CD14-positive monocyte (primary cell): Measurements from ENCODE around the gene SULT1E1. TPM values are rescaled to one million over a fixed set of nuclear protein-coding genes. Genes with fewer than 3 reads are reported as not detected.

Experiments
- DNase-seq, 3 donors: peaks; one replicate each; pipeline ENCODE4 v3.0.0-alpha.2; 2011 to 2022
- H2AFZ ChIP-seq: 2 replicates; pipeline ENCODE4 v1.6.0; 2012; ENCODE audit warnings: mild to moderate bottlenecking, low read depth, low read length, inconsistent platforms; ENCODE audit not compliant: insufficient read depth, poor library complexity, severe bottlenecking
- H3K27ac ChIP-seq, 2 donors: 1 replicate in 1 of 2; 2 replicates in 1 of 2; pipeline ENCODE4 v1.5.1; 2012 to 2013; ENCODE audit warnings: low read length in 2 of 2, control low read depth in 1 of 2, inconsistent platforms in 1 of 2, low read depth in 1 of 2, mild to moderate bottlenecking in 1 of 2
- H3K27me3 ChIP-seq, 2 donors: one replicate each; pipeline versions ENCODE4 v1.6.0 to v1.6.1; 2011 to 2013; ENCODE audit warnings: low read length in 2 of 2; ENCODE audit not compliant: control insufficient read depth in 2 of 2, insufficient read depth in 2 of 2
- H3K36me3 ChIP-seq, 2 donors: replicated peaks in 1 of 2; 1 replicate in 1 of 2; 2 replicates in 1 of 2; pipeline versions ENCODE4 v1.5.1 to v1.6.1; 2012 to 2013; ENCODE audit warnings: low read length in 2 of 2, control low read depth in 1 of 2, inconsistent platforms in 1 of 2, mild to moderate bottlenecking in 1 of 2; ENCODE audit not compliant: insufficient read depth in 2 of 2, control insufficient read depth in 1 of 2
- H3K4me1 ChIP-seq, 2 donors: 1 replicate in 1 of 2; 2 replicates in 1 of 2; pipeline versions ENCODE4 v1.5.1 to v1.6.1; 2012 to 2013; ENCODE audit warnings: low read length in 2 of 2, control low read depth in 1 of 2, inconsistent platforms in 1 of 2, mild to moderate bottlenecking in 1 of 2, moderate library complexity in 1 of 2; ENCODE audit not compliant: insufficient read depth in 2 of 2, control insufficient read depth in 1 of 2
- H3K4me2 ChIP-seq: replicated peaks from 2 replicates; pipeline ENCODE3; 2012; ENCODE audit warnings: low read length, moderate library complexity, mild to moderate bottlenecking; ENCODE audit not compliant: poor library complexity, severe bottlenecking; ENCODE audit errors: extremely low read depth
- H3K4me3 ChIP-seq, 3 experiments: fragments of 200-600 bp in 1 of 3; sonication (generic) in 1 of 3; replicated peaks in 1 of 3; 1 replicate in 2 of 3; 2 replicates in 1 of 3; pipeline ENCODE4 v1.5.1; 2011 to 2013; ENCODE audit warnings: low read length in 3 of 3, mild to moderate bottlenecking in 3 of 3, control low read depth in 2 of 3, low read depth in 2 of 3, inconsistent platforms in 1 of 3, moderate library complexity in 1 of 3
- H3K79me2 ChIP-seq: 2 replicates; pipeline ENCODE4 v1.6.0; 2012; ENCODE audit warnings: mild to moderate bottlenecking, control low read depth, inconsistent platforms, low read length, moderate library complexity; ENCODE audit not compliant: insufficient read depth
- H3K9ac ChIP-seq: 2 replicates; pipeline ENCODE4 v1.6.0; 2017; ENCODE audit warnings: low read length, mild to moderate bottlenecking; ENCODE audit not compliant: insufficient read depth, poor library complexity, severe bottlenecking
- H3K9me3 ChIP-seq, 2 donors: replicated peaks in 1 of 2; 1 replicate in 1 of 2; 2 replicates in 1 of 2; pipeline versions ENCODE4 v1.5.1 to v1.6.1; 2012 to 2013; ENCODE audit warnings: low read length in 2 of 2, control low read depth in 1 of 2; ENCODE audit not compliant: control insufficient read depth in 1 of 2, insufficient read depth in 1 of 2
- H4K20me1 ChIP-seq: 2 replicates; pipeline ENCODE4 v1.6.0; 2012; ENCODE audit warnings: mild to moderate bottlenecking, low read length, control low read depth, moderate library complexity; ENCODE audit not compliant: insufficient read depth
- H3K27ac Mint-ChIP-seq, 7 donors: one replicate each; pipeline ENCODE4 v1.8.0; 2020; ENCODE audit warnings: mild to moderate bottlenecking in 7 of 7, mixed read lengths in 7 of 7, moderate library complexity in 6 of 7, inconsistent platforms in 2 of 7
- H3K27me3 Mint-ChIP-seq, 3 donors: one replicate each; pipeline ENCODE4 v1.8.0; 2021 to 2022; ENCODE audit warnings: low read depth in 3 of 3, mild to moderate bottlenecking in 3 of 3, mixed read lengths in 3 of 3, moderate library complexity in 3 of 3, inconsistent platforms in 1 of 3
- H3K36me3 Mint-ChIP-seq, 2 donors: one replicate each; pipeline ENCODE4 v1.8.0; 2020; ENCODE audit warnings: mixed read lengths in 2 of 2, inconsistent platforms in 1 of 2, mild to moderate bottlenecking in 1 of 2
- H3K4me1 Mint-ChIP-seq: one replicate; pipeline ENCODE4 v1.8.0; 2020; ENCODE audit warnings: mild to moderate bottlenecking, mixed read lengths
- H3K4me3 Mint-ChIP-seq, 2 donors: one replicate each; pipeline ENCODE4 v1.8.0; 2020; ENCODE audit warnings: mild to moderate bottlenecking in 2 of 2, mixed read lengths in 2 of 2, moderate library complexity in 1 of 2
- H3K9me3 Mint-ChIP-seq, 7 donors: one replicate each; pipeline ENCODE4 v1.8.0; 2020 to 2022; ENCODE audit warnings: mixed read lengths in 7 of 7, mild to moderate bottlenecking in 6 of 7, moderate library complexity in 6 of 7, inconsistent platforms in 2 of 7
- WGBS: methylation state at CpG from one replicate; pipeline ENCODE4 v1.1.5; 2013; ENCODE audit warnings: missing lambda C conversion rate; ENCODE audit not compliant: insufficient coverage; 5-methylcytosine and 5-hydroxymethylcytosine counted together
- intact Hi-C, 2 donors: fragments of 100-400 bp; cut with micrococcal nuclease; formaldehyde crosslinking; loops; one replicate each; pipeline versions ENCODE4 v1.15.0 to v1.15.1; 2023
- polyA plus RNA-seq, 3 donors: library from polyadenylated mRNA; depleted of rRNA in 1 of 3; unstranded in 2 of 3; stranded (reverse) in 1 of 3; fragments of 300-500 nt in 2 of 3; fragments of >200 nt in 1 of 3; fragmentation: Illumina TruSeq in 2 of 3; gene quantifications; 1 replicate in 2 of 3; 2 replicates in 1 of 3; pipeline ENCODE4 v1.2.3, GENCODE V29; 2012 to 2021
- TF ChIP-seq, protein P1 (sequence below): fragments of 200-600 bp; IDR thresholded peaks from one replicate; pipeline ENCODE4 v1.8.0; 2022; ENCODE audit warnings: antibody characterized with exemption, mild to moderate bottlenecking

The SULT1E1 gene
- polyA plus RNA-seq, 3 donors = not detected

DNA sequence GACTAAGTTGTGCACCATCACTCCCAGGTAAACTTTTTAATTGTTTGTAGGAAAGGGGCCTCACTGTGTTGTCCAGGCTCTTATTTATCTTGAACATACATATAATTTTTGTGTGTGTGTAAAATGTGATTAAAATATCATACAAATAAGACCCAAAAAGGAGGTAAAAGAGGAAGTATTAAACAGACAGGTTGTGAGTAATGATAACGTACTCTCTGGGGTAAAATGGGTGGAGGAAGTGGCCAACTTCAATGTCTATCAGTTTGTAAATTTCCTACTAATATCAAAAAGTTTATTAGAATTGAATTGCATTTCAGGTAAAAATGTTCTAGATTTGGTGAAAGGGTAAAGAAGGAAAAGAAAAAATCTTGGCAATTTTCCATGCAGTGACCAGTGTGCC is 48.8 kb downstream of the SULT1E1 start:
- H4K20me1 ChIP-seq = no peaks in the 10 kb centered on the region
- no peaks in the 10 kb centered on the region for H3K27me3 ChIP-seq
- Mint-ChIP-seq H3K9me3 (peaks cover 0 to 10% (median 2%) of the 10 kb centered on the region in 7 donors), H3K36me3 (no peaks in the 10 kb centered on the region), H3K27me3 (no peaks in the 10 kb centered on the region), H3K4me1 (peaks cover 3% of the 10 kb centered on the region), H3K4me3 (no peak overlapping the region), H3K27ac (no peak overlapping the region)
- no peak overlapping the region for H3K4me3 ChIP-seq
- H3K36me3 ChIP-seq = no peaks in the 10 kb centered on the region
- no peak overlapping the region for H3K4me2 ChIP-seq
- H3K27ac ChIP-seq = no peak overlapping the region
- DNase-seq = no peak
- H3K9ac ChIP-seq = no peak overlapping the region
- intact Hi-C loops = no loop called here
- H2AFZ ChIP-seq = no peak overlapping the region
- H3K9me3 ChIP-seq = peaks cover 0 to 6% of the 10 kb centered on the region in 2 donors
- WGBS = no CpG with 5 or more reads among the region's 1 CpG
- TF ChIP-seq, protein P1, sequence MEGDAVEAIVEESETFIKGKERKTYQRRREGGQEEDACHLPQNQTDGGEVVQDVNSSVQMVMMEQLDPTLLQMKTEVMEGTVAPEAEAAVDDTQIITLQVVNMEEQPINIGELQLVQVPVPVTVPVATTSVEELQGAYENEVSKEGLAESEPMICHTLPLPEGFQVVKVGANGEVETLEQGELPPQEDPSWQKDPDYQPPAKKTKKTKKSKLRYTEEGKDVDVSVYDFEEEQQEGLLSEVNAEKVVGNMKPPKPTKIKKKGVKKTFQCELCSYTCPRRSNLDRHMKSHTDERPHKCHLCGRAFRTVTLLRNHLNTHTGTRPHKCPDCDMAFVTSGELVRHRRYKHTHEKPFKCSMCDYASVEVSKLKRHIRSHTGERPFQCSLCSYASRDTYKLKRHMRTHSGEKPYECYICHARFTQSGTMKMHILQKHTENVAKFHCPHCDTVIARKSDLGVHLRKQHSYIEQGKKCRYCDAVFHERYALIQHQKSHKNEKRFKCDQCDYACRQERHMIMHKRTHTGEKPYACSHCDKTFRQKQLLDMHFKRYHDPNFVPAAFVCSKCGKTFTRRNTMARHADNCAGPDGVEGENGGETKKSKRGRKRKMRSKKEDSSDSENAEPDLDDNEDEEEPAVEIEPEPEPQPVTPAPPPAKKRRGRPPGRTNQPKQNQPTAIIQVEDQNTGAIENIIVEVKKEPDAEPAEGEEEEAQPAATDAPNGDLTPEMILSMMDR = no peak
- no peaks in the 10 kb centered on the region for H3K4me1 ChIP-seq
- H3K79me2 ChIP-seq = no peaks in the 10 kb centered on the region

DNA sequence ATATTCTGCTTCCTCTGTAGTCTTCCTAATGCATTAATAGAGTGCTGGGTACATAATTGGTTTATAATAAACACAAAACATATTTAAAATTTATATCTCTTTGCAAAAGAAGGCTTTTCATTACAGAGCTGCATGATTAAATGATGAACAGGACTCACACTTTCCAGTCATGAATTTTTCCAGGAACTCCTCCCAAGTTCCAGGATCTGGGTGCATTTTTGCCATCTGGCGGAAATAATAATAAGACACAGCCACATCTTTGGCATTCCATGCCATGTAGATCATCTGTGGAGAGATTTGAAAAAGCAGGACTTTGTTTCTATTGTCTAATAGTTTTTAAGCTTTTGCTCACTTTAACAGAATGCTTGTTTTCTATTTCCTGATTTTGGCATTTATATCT is 59.3 kb downstream of the SULT1E1 start:
- Mint-ChIP-seq H3K9me3 (peaks cover 0 to 4% (median 3%) of the 10 kb centered on the region in 7 donors), H3K27me3 (peaks cover 0 to 3% (median 1%) of the 10 kb centered on the region in 3 donors), H3K36me3 (no peaks in the 10 kb centered on the region), H3K4me3 (no peak overlapping the region), H3K27ac (no peak overlapping the region), H3K4me1 (no peaks in the 10 kb centered on the region)
- WGBS = no CpG with 5 or more reads among the region's 1 CpG
- Histone ChIP-seq H3K9me3 (peaks cover 0 to 5% of the 10 kb centered on the region in 2 donors), H3K9ac (no peak overlapping the region), H4K20me1 (no peaks in the 10 kb centered on the region), H3K4me2 (no peak overlapping the region), H2AFZ (no peak overlapping the region), H3K79me2 (no peaks in the 10 kb centered on the region), H3K4me3 (no peak overlapping the region), H3K36me3 (no peaks in the 10 kb centered on the region), H3K27me3 (no peaks in the 10 kb centered on the region), H3K27ac (no peak overlapping the region), H3K4me1 (no peaks in the 10 kb centered on the region)
- DNase-seq = no peak
- TF ChIP-seq, protein P1 = no peak
- intact Hi-C loops = no loop called here
